GM11168 (cell line): ENCODE results near the gene CEBPE.

Source experiments
- in situ Hi-C: fragments of 300-500 bp; cut with MboI; formaldehyde crosslinking; loops from one replicate; pipeline ENCODE4 v1.12.0; 2022; ENCODE audit warnings: low sequenced_read_pairs; ENCODE audit not compliant: unreplicated experiment

Gene CEBPE

DNA sequence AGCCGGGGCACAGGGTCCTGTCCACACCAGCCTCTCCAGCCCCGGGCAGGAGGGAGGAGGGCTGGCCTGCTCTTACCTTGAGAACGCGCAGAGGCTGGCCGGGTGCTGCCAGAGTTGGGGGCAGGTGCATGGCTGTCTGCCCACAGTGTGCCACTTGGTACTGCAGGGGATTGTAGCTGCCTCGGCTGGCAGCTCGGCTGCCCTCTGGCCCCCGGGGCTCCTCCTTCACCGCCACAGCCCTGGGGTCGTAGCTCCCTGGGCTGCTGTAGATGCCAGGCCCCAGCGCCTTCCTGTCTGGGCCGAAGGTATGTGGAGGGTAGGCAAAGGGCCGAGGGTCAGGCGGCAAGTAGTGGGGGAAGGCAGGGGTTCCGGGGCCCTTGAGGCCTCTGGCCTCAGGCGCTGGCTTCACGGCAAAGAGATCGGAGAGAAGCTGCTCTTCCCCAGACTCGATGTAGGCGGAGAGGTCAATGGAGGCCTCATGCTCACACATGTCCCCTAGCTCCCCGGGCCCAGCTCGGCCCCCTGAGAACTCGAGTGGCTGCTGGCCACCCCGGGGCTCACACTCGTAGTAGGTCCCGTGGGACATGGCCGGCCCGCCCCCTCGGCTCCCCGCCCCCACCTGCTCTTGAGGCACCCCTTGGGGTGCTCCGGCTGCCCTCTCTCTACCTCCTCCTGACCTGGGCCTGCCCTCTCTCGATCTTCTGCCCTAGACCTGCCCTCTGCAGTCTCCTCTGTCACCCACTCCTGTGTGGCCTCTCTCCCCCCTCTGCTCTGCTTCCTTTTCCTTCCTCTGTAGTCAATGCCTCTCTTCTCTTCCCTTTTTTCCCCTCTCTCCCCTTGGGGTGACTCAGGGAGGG lies at the start of gene CEBPE:
Gene CEBPE (minus strand): TSS at position 750 of the 857 bp plus-strand sequence. CDS start 164 bp downstream, at position 586.
- in situ Hi-C loops, result loop anchor here (10.0 kb wide), 1 partner anchor 176 kb away; no protein-coding TSS in a partner anchor

DNA sequence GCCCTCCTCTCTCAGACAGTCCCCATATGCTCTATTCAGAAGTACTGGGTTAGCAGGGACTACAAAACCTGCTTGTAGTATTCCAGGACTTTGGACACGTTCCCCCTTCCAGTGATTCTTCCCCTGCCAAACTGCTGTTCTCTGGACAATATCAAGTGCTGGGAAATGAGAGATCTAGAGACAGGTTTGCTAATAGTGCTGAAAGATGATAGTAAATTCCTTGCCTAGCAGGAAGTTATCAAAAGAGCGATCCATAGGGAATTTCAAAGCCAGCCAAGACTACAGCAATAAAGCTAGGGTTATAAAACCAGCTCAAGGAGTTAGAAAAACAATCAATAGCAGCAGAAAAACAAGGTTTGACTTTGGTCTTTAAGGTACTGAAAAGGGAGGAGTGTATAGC lies 49.2 kb upstream of the CEBPE start:
- in situ Hi-C loops, result no loop called here

DNA sequence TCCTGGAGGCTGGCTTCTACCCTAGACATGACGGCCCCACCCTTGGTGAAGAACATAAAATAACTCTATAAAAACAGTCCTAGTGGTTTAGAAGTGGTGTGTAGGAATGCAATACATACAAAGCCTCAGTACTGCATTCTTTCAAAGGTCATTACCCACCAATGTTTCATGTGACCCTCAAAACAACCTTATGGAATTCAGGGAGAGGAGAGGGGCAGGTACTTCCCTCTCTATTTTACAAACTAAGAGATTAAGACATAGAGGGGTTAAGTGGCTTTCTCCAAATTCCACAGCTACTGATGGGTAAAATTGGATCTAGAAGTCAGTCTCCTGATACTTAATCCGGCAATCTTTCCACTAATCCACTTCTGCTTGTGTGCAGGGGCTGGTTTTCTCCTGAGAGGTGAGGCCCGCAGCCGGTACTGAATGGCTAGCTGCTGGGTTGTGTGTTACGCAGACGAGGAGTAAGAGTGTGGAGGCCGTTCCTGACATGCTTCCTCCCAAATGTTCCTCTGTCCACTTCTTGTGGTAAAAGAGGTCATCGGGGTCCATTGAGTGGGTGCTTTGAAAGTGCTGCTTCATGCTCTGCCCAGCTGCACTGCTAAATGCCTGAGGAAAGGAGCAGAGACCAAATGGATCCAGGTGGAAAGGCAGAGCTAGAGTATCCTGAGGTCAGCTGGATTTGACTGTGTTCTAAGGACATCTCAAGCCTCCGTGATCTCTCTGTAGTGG lies 48.2 kb upstream of the CEBPE start:
- in situ Hi-C loops, result no loop called here

DNA sequence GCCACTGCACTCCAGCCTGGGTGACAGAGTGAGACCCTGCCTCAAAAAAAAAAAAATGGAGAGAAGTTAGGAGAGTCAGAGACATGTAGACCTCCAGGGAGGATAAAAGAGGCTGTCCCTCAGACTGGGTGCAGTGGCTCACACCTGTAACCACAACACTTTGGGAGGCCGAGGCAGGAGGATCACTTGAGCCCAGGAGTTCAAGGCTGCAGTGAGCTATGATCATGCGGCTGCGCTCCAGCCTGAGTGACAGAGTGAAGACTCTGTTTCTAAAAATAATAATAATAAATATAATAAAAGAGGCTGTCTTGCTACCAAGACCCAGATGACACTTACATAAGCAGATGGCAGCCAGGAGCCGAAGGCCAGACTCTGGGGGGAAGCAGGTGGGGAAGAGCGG lies 45.9 kb upstream of the CEBPE start:
- in situ Hi-C loops, result no loop called here

DNA sequence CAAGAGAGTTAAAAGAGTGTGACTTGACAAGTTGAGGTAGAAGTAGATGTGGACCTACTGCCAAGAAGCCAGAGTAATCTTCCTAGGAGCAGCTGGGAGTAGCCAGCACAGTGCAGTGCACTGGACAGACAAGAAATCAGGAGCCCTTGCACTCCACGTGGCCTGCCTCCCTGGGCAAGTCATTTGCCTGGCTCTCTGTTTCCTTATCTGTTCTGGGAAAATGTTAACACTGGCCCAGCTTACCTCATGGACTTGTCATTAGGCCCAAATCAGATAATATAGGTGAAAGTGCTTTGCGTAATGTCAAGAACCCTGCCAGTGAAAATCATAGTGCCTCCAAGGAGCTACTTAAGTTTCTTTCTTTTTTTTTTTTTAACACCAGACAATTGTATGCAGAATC lies 45.2 kb upstream of the CEBPE start:
- in situ Hi-C loops, result no loop called here

DNA sequence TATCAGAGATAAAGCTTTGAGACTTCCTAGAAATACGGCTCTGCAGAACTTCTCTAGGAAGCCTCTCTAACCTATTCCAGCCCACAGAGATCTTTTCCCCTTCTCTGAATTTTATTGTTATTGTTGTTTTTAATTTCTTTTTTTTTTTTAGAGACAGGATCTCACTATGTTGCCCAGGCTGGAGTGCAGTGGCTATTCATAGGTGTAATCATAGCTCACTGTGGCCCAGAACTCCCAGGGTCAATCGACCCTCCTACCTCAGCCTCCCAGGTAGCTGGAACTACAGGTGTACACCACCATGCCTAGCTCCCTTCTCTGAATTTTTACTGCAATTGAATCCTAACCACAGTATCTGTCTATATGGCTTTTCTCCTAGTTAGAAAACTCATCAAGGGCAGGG lies 44.8 kb upstream of the CEBPE start:
- in situ Hi-C loops, result no loop called here

DNA sequence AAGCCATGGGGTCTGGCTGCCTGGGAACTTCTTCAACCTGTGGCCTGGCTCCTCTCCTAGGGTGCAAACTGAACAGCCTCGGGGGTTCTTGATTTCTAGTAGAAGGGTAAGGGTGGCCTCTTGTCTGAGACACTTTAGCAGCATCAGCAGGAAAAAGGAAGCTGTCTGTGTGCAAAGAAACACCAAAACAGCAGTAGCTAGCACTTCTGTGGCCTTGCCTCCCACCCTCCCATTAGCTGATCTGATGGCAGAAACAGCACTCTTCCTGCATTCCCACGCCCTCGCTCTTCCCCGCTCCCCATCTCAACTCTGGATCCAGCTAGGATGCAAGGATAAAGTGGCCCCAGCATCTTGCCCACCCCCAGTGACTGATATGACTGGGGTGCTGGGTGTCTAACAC lies 43.7 kb upstream of the CEBPE start:
- in situ Hi-C loops, result no loop called here

DNA sequence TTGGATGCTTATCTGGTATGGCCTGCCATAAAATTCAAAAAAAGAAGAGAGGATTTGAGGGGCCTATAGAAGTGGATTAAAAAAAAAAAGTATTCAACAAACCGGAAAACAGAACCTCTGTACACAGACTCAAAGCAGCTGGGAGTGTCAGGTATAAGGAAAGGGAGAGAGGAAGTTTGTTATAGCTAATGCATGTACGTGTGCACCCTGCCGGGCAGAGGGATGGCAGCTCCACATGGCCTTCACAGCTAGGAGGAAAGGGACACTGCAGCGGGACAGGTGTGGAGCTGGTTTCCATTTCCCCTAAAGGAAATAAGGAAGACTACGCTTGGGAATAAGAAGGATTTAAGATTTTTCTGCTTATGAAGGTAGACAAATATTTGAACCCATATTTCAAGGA lies 43.0 kb upstream of the CEBPE start:
- in situ Hi-C loops, result no loop called here

DNA sequence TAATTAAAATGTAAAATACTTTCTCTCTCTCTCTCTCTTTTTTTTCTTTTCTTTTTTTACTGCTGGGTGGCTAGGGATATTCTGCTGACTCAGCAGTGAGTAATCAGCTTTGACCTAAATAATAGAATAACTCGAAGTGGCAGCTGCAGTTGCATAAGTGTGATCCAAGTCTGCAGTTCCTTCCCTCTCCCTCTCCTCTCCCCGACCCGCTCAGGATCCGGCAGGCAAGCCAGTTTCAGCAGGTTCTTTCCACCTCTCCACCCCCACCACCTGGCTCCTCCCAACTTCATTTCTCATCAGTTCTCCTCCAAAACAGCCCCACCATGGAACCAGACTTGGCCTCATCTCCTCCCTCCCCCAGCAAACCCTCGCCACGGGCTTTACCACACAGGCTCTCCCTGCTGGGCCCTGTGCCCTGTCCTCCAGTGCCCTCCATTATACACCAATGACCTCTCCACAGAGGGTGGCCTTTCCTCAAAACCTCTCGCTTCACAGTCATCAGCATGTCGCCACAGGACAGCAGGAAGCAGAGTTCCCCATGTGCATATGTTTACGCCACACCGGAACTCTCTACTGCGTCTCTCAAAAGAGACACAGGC lies 42.0 kb upstream of the CEBPE start:
- in situ Hi-C loops, result no loop called here

DNA sequence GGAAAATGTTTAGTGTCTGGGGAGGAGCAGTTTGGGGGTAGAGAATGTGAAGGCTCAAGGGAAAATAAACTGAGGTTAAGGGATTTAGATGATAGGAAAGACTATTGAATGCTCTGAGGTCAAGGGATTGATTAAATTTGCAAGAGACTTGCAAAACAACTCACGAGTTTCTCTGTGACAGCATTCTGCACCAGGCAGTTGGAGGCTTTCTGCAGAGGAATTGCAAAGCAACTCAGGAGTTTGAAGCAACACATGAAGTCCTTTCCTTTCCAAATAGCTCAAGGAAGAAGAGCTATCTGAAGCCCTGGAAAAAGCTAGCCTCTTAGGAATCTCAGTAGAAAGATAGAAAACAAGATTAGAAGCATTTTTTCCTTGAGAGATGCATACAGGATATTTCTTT lies 40.5 kb upstream of the CEBPE start:
- in situ Hi-C loops, result no loop called here

DNA sequence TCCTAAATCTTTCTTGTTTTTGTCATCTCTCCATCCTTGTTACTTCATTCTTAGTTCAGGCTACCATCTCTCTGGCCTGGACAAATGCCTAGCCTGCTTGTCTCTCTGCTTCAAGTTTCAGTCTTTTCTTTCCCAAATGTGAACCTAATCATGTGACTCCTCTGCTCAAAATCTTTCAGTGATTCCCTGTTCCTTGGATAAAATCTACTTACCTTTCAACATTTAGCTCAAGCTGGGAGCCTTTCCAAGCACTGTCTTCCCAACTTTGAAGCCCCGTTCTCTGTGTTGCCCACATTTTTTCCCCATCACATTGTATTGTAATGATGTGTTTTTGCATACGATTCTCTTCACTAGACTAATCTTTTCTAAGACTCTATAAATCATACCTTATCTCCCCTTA lies 39.7 kb upstream of the CEBPE start:
- in situ Hi-C loops, result no loop called here

DNA sequence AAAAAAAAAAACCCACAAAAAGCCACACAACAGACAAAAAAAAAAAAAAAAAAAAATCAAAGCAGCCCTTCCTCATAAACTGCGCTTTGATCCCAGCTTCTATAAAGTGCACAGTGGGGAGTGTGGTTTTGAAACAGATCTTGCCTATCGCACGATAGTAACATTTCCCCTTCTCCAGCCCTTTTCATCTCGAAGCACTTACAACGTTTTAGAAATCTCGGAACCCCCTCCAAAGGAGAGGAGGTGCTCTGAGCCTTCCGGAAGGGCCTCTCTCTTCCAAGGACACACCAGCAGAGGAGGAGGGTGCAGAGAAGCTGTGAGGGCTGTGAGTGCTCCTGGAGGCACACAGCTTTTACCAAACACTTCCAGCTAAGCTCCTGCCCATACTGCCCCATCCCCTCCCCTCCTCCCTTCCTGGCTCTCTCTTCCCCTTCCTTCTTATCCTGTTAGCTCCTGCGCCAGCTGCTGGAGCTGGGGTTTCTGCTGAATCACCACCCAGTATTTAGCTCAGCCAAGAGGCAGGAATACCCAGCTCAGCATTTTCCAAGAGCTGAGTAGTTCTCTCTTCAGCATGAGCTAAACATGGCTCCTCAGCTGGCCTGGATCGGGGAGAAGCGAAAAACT lies 36.0 kb upstream of the CEBPE start:
- in situ Hi-C loops, result no loop called here

DNA sequence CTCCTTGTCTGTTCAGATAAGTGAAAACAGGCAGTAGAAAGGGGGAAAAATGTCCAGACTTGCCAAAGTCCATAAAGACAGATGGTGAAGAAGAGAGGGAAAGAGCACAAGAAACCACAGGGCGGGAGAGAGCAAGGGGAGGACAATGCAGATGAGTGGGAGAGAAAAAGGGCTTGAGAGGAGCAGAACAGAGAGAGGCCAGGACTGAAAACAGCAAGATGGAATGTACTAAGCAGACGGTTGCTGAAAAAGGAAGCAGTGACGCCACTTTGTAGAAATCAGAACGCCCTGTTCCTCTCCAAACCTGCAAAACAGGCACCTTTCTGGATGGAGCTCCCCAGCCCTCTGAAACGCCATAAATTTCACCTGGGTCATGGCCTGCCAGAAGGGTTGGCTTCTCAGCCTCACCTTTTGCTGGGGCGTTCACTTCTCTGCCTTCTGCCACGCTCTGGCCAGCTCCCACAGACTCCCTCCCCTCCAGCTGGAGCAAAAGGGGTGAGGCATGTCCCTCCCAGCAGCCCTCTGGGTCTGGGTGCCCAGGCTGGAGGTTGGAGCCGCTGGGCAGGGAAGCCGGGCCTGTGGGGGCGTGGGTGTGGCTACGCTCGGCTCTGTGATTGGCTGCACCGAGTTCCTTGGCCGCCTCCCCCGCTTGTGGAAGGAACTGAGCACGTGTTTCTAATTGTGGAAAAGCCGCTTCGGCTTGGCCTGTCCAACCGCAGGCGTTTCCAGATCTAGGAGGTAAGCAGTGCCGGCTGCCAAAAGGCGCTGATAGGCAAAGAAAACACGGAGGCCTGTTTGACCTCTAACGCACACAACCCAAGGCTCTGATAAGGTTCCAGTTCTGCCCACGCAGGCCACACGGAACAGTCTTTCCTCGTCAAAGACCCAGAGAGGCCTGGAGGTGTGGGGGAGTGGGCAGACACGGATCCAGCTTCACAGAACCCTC lies 35.1 kb upstream of the CEBPE start:
- in situ Hi-C loops, result no loop called here

DNA sequence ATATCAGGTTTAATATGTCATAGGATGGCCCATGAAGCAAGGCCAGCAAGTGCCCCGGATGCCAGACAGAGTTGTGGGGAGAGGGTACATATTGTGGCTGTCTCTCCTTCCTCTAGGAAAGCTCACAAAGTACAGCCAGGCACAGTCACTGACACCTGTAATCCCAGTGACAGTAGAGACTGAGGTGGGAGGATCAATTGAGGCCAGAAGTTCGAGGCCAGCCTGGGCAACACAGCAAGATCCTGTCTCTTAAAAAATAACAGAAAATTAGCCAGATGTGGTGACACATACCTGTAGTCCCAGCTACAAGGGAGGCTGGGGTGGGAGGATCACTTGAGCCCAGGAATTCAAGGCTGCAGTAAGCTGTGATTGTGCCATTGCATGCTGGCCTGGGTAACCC lies 32.3 kb upstream of the CEBPE start:
- in situ Hi-C loops, result no loop called here

DNA sequence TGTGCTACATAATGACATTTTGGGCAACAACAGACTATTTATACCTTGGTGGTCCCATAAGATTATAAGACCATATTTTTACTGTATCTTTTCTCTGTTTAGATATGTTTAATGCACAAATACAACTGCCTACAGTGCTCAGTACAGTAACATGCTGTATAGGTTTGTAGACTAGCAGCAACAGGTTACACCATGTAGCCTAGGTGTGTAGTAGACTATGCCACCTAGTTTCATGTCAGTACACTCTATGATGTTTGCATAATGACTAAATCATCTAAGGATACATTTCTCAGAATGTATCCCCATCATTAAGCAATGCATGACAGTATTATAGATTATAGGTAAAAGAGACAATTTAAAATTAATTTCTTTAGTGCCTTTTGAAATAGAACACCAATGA lies 30.7 kb upstream of the CEBPE start:
- in situ Hi-C loops, result no loop called here

DNA sequence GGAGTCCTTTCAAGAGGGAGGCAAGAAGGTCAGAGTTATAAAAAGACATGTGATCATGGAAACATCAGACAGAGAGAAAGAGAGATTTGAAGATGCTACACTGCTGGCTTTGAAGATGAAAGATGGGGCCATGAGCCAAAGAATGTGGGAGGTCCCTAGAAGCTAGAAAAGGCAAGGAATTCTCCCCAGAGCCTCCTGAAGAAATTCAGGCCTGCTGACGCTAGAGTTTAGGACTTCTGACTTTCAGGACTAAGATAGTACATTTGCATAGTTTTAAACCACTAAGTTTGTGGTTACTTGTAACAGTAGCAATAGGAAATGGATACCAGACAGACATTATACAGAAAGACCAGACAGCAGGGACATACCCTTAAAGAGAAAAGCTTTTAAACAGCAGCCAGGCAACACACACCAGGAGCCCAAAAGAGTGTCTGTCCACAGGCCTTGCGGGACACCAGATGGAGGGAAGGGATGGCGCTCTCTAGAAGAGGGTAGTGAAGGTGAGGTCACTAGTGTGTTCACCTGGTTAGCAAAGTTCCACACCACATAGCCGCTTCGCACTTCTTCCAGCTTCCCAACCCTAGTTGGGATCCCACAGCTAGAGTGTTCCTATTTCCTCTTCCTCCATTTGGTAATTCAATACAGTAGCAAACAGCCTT lies 29.7 kb upstream of the CEBPE start:
- in situ Hi-C loops, result no loop called here

DNA sequence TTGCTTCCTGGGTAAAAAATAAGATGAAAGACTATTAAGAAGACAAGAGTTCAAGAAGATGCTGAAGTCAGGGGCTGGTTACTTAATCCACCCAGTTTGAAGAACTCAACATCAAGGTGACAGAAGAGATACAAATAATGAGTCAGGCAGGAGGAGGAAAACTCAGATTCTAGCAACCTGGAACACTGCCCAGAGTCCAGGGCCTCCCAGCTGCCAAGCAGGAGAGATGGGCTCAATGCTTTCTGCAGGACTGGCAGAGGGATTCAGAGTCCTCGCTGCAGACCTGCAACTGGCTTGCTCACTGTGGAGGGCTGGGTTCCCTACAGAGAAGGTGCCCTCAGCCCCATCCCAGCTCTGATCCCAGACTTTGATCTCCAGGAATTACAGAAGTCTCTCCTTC lies 28.6 kb upstream of the CEBPE start:
- in situ Hi-C loops, result no loop called here

DNA sequence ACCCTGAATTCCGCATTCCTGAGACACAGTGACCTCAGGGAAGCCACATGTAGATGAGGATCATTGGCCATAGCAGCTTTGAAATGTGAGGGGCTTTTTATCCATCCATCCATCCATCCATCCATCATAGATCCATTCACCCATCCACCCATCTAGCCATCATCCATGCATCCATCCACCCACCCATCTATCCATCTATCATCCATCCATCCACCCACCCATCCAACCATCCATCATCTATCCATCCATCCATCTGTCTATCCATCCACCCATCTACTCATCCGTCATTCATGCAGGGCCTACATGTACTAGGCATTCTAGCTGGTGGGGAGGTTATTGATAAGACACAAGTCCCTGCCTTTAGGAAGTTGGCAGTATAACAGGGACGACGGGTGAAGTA lies 27.9 kb upstream of the CEBPE start:
- in situ Hi-C loops, result no loop called here

DNA sequence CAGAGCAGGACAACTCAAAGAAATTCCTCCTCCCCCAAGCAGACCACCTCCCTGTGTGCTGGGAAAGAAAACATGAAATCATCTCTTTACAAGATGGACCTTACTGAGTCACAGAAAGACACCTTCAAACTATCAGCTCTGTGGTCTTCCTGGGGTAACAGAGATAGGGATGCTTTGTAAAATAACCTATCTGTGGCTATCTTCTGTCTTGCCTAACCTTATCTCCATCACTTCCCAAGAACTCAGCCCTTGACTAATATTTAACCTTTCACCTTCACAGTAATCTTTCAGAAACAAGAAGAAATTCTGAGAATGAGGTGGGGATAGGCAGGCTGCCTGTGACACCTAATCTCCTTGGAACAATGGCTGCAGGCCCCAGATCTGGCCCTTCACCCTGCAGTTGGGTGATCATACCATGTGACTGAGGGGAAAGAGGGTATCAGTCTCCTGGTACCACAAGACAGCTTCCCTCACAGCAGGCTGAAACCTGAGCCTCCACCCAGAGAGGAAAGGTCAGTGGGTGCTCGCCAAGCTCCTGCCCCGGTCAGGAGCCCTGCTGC lies 27.4 kb upstream of the CEBPE start:
- in situ Hi-C loops, result no loop called here
